ENCODE data around the gene CCDC142. TPM values are rescaled to one million over a fixed set of nuclear protein-coding genes. Genes with fewer than 3 reads are reported as not detected.
A peak's percentile ranks its signal among the peaks of the same experiment; 100 is the strongest.

The CCDC142 gene
- total RNA-seq, 1 donor from 2014 or later, result 8.0 TPM

DNA sequence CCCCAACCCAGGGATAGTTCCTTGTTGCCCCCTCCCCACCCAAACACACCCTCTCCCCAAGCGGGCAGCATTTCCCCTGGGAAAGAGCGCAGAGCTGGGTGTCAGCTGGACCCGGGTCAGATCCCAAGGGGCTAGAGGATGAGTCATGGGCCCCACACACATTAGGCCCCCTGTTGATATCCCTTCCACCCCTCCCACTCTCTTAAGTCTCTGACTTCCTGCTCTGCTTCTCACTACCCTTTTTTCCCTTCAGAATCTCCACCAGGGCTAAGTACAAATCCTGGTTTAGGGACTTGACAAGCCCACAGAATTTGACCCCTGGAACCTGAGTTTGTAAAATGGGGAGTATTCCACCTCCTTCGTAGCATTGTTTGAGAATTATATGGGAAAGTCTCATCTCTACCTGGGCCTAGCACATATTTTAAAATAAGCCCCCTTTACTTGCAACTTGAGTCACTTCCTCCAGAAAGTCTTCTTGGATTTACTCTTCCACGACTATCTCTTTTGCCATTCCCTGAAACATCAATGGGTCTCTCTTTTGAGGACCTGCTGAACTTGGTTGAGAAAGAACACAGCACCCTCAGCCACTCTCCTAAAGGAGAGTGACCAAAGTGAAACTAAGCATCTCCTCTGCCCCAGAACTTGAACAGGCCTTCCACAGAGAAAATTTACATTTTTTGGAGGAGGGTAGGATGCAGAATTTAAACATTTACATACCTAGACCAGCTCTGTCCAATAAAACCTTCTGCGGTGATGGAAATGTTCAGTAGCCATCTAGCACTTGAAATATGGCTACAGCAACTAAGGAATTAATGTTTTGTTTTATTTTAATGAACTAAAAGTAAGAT, 45.7 kb downstream of the CCDC142 start:
- intact Hi-C loops (cut with DNase I), result no loop called here
- DNase-seq (ENCODE audit: low spot score), result no peak

DNA sequence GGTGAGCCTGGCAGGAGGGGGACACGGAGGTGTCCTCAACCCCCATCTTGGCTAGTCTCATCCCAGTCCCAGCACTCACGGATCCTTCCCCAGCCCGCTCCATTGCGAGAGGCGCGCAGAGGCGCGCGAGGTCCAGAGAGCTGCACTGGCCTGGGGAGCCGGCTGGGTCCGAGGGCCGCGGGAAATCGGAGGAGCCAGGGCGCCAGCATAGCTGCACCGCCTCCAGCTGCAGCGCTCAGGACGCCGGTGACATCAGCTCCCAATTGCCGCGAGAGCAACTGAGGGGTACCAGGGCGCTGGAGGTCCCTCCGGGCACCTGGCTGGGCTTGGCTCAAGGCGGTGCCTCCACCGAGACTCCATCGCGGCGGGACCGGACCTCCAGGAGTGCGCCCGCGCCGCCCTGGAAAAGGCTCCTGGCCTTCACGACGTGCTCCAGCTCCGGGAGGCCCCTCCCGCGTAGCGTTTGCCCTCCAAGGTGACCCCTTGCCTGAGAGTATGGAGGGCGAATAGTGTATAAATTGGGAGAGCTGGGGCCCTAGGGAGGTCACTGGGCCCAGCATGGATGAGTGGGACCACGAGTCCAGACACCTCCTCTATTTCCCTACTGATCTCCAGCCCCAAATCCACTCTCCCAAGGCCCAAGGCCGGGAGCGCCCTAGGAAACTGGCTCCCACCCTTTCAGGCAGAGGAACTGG, 46.5 kb downstream of the CCDC142 start:
- intact Hi-C loops (cut with DNase I), result no loop called here
- DNase-seq (ENCODE audit: low spot score), result no peak

DNA sequence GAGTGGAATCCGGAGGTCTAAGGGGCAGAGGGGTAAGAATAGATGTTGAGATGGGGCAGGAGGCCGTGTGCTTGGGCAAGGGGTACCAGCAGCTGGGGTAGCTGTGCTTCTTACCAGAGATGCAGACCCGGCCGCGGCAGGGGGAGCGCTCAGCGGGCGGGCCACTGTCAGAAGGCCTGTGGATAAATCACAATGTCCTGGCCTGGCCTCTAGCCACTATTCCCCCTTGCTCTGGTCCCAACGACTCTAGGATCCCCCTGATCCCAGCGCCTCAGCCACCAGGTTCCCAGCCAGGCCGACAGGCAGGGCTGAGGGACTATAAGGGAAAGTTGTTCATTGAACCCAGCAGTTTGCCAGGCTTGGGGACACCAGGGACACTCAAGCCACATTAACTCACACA, 52.3 kb downstream of the CCDC142 start:
- no peak for DNase-seq (ENCODE audit: low spot score)
- intact Hi-C loops (cut with DNase I), result no loop called here

DNA sequence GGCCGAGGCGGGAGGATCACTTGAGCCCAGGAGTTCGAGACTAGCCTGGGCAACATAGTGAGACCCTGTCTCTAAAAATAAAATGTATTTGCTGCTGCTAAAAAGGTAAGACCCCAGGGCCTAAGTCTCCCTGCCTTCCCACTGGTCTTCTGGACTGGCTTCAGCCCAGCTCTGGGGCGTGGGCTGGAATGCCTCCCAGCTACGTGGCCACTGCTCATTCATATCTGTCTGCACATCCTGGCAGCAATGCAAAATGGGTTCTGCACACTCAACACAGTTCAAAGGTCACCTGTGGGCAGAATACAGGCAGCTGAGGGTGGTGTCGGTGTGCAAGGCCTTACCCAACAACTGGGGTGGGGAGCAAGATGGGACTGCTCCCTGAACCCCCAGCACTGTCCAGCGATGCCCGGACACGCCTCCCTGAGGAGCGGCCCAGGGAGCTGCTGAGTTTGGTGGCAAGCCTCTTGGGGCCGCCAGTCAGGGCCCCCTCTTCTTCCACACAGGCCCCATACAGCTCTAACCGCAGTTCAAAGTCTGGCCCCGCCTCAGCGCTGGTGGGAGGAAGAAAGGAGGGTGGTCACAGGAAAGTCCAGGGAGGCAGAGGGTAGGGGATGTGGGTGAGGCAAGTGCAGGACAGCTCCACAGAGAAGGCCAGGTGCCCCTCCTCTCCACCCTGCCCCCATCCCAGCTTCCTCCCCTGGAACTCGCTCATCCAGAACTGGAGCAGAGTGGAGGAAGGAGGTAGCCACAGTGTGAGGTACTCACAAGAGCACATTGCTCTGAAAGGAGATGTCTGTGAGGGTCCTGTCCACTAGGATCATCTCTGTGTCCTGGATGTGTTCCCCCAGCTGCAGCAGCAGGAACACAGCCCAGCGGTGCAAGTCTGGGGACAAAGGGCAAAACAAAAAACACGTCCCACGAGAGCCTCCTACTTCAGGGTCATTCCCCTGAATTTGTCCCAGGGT, 53.0 kb downstream of the CCDC142 start:
- DNase-seq (ENCODE audit: low spot score), result no peak
- intact Hi-C loops (cut with DNase I), result no loop called here

DNA sequence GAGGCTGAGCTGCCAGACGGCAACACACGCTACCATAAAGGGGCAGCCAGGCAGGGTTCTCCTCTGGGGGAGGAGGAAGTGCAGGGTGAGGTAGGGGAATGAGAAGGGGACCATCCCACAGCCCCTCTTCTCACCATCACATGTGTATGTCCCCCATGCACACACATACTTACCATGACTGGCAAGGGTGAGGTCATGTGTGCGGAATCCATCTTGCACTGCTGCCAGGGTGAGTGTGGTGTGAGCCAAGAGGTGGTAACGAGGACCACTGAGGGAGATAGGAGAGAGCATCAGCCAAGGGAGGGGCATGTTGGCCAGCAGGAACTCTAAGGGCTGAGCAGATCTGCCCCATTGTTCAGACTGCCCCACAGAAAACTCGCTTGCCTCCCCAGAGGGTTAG, 54.1 kb downstream of the CCDC142 start:
- intact Hi-C loops (cut with DNase I), result no loop called here
- DNase-seq (ENCODE audit: low spot score), result no peak

DNA sequence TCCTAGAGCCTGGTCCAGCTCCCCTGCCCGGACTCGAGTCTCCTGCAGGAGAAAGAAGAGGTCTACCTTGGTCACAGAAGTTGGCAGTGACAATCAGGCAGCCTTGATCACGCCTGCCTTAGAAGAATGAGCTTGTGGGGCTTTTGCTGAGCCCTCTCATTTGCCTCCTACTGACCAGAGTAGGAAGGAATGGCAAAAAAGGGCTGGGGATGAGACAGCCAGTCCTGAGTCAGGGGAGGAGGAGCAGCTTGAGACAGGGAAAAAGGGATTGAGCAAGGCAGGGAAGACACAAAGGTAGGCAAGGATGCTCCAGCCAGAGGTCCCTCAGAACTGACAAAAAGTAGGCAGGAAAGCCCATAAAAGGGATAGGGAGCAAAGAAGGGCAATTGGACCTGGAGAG, 55.2 kb downstream of the CCDC142 start:
- no peak for DNase-seq (ENCODE audit: low spot score)
- intact Hi-C loops (cut with DNase I), result no loop called here

DNA sequence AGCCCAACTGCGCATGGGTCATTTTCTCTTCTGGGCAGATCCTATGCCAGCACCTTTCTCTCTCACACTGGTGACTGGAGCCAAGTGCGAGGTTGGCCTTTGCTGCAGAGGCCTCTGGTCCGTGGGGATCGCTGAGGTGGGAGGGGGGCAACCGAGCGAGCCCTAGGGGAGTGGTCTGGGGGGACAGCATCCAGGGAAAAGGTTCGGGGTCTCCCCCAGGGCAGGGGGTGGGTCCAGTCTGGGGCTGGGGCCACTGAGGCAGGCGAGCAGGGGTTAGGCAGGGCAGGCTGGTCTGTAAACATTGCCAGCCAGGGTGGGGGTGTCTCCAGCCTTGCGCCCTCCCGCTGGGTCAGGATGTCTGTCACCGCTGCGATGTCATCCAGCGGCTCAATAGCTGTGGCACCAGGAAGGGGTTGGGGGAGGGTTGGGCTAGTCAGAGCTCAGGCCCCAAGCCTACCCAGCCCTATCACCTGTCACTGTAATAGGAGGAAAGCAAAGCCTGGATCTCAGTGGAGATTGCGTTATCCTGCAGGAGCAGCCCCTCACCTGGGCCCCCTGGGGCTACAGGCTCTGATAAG, 56.5 kb downstream of the CCDC142 start:
- no peak for DNase-seq (ENCODE audit: low spot score)
- intact Hi-C loops (cut with DNase I), result no loop called here

DNA sequence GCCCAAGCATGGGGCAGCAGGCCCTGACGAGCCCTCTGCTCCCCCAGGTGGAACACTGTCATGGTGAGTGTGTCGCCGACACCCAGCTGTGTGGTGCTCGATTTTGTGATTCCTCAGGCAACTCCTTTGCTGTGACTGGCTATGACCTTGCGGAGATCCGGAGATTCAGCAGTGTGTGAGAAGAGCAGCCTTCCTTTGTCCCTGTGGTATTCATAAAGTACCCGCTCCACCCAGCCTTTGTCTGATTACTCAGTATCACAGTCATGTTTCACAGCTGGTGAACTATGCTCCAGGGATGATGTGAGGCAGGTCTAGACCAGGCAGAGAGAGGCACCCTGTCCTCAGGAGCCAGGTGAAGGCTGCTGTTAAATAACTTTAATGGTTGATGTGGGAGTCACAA, 57.3 kb downstream of the CCDC142 start:
- intact Hi-C loops (cut with DNase I), result no loop called here

DNA sequence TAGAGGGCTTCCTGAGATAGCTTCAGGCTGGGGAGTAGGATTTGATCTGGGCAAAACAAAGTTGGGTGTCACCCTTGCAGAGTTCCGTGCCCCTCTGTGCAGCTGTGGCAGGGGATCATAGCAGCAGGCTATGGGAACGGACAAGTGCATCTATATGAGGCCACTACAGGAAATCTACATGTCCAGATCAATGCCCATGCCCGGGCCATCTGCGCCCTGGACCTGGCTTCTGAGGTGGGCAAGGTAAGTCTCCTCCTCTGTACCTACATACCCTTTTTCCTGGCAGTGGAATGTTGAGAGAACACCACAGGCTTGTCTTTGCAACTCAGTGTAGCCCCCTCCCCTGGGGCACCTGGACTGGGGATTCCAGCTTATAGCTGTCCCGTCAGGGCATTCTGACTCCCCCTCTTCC, 57.8 kb downstream of the CCDC142 start:
- peak; percentile 55 for DNase-seq (ENCODE audit: low spot score)
- intact Hi-C loops (cut with DNase I), result no loop called here

More for the DNA sequence above, 57.3 kb downstream of the CCDC142 start:
- peak; percentile 38 for DNase-seq (ENCODE audit: low spot score)

DNA sequence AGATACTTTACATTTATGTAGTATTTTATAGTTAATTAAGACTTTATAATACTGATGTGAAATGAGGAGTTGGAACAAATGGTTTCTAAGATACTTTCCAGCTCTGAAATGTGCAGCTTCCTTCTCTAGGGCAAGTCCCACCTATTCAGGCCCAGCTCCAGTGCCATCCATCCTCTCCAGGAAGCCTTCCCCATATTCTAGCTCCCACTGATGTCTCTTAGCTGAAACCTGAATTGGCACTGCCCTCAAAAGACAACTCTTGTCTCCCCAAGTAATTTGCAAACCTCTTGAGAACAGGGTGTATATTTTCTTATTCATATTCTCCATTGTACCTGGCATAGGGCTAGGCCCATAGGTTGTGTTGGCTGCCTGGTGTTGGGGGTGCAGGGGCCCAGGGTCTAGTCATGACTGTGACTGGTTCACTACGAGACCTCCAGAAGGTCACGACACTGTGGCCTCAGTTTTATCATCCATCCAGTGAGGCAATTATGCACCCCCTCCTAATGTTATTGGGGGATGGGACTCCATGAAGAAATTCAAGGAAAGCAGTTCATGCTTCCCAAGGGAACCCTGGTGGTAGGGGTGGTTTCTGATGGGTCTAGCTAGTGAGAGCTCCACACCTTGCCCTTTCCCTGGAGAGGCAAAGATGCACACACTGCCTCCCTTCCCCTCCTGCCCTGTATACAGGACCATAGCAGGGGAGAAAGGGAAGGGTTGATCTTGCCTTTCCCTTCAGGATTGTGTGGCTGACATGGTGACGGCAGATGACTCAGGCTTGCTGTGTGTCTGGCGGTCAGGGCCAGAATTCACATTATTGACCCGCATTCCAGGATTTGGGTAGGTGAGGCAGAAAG, 58.4 kb downstream of the CCDC142 start:
- intact Hi-C loops (cut with DNase I), result no loop called here
- DNase-seq (ENCODE audit: low spot score), result no peak

Other genes with a start within 250 kb of the CCDC142 start
- gene SLC4A5, start 139.6 kb downstream of the CCDC142 start, total RNA-seq, result 3.6 TPM
- 233 TPM for gene DCTN1, start 102.7 kb downstream of the CCDC142 start, total RNA-seq
- gene C2orf81, start 61.4 kb downstream of the CCDC142 start, total RNA-seq, result 1.1 TPM
- 2.6 TPM for gene WDR54, start 61.3 kb downstream of the CCDC142 start, total RNA-seq
- gene RTKN, start 41.1 kb downstream of the CCDC142 start, total RNA-seq, result 18.5 TPM
- 18.0 TPM for gene INO80B, start 27.9 kb downstream of the CCDC142 start, total RNA-seq
- 47.7 TPM for gene WBP1, start 24.6 kb downstream of the CCDC142 start, total RNA-seq
- 20.6 TPM for gene MOGS, start 17.6 kb downstream of the CCDC142 start, total RNA-seq
- 134 TPM for gene MRPL53, start 10.3 kb downstream of the CCDC142 start, total RNA-seq
- gene TTC31, start 83 bp upstream of the CCDC142 start, total RNA-seq, result 11.2 TPM
- gene LBX2, start 16.6 kb upstream of the CCDC142 start, total RNA-seq, result 0.51 TPM
- gene PCGF1, start 24.7 kb upstream of the CCDC142 start, total RNA-seq, result 11.4 TPM
- not detected for gene TLX2, start 31.5 kb upstream of the CCDC142 start, total RNA-seq
- not detected for gene DQX1, start 43.2 kb upstream of the CCDC142 start, total RNA-seq
- gene AUP1, start 46.7 kb upstream of the CCDC142 start, total RNA-seq, result 50.0 TPM
- 25.0 TPM for gene HTRA2, start 46.9 kb upstream of the CCDC142 start, total RNA-seq
- gene LOXL3, start 70.9 kb upstream of the CCDC142 start, total RNA-seq, result 2.8 TPM
- 3.9 TPM for gene DOK1, start 71.7 kb upstream of the CCDC142 start, total RNA-seq
- gene M1AP, start 165.3 kb upstream of the CCDC142 start, total RNA-seq, result not detected
- 3.0 TPM for gene SEMA4F, start 171.2 kb upstream of the CCDC142 start, total RNA-seq